Effector CD4-positive, alpha-beta T cell (primary cell): ENCODE data around the gene CNOT6.

Experiments used
- DNase-seq: peaks from one replicate; pipeline ENCODE4 v3.0.0-alpha.2; 2020

CNOT6 gene

GRCh38 chr5:180586204-180586603, 92.0 kb downstream of the CNOT6 start:
- no peak for DNase-seq

- no peak for DNase-seq
These were observed 92.7 kb downstream of the CNOT6 start for GRCh38 chr5:180586870-180587269.

GRCh38 chr5:180589771-180590542, 95.8 kb downstream of the CNOT6 start:
- DNase-seq = no peak

GRCh38 chr5:180590543-180591310, 96.5 kb downstream of the CNOT6 start:
- no peak for DNase-seq

- no peak for DNase-seq
These were observed 97.2 kb downstream of the CNOT6 start, which contains the start of gene SCGB3A1 for GRCh38 chr5:180591311-180591887. SCGB3A1 (minus strand) TSS chr5:180591499; CDS start chr5:180591462, 37 bp downstream.

GRCh38 chr5:180592176-180592575, 98.0 kb downstream of the CNOT6 start:
- DNase-seq = no peak

- no peak for DNase-seq
These were observed 99.4 kb downstream of the CNOT6 start for GRCh38 chr5:180593446-180594206.

GRCh38 chr5:180594311-180595045, 100.3 kb downstream of the CNOT6 start:
- DNase-seq = no peak

GRCh38 chr5:180595046-180595379, 100.8 kb downstream of the CNOT6 start:
- no peak for DNase-seq

GRCh38 chr5:180595381-180596114, 101.4 kb downstream of the CNOT6 start:
- no peak for DNase-seq

GRCh38 chr5:180596115-180596667, 102.0 kb downstream of the CNOT6 start:
- no peak for DNase-seq

- DNase-seq = no peak
These were observed 102.6 kb downstream of the CNOT6 start for GRCh38 chr5:180596668-180597231.

- DNase-seq = no peak
These were observed 104.1 kb downstream of the CNOT6 start for GRCh38 chr5:180598316-180598701.

- DNase-seq = no peak
These were observed 104.8 kb downstream of the CNOT6 start for GRCh38 chr5:180598797-180599589.

GRCh38 chr5:180599590-180599914, 105.4 kb downstream of the CNOT6 start:
- DNase-seq = no peak

GRCh38 chr5:180599981-180600553, 105.9 kb downstream of the CNOT6 start:
- no peak for DNase-seq

GRCh38 chr5:180600554-180601041, 106.4 kb downstream of the CNOT6 start:
- DNase-seq = no peak

GRCh38 chr5:180601591-180602480, 107.7 kb downstream of the CNOT6 start:
- no peak for DNase-seq
